Fibroblast of lung (primary cell): ENCODE data around the gene RBP4. TPM values are rescaled to one million over a fixed set of nuclear protein-coding genes. Genes with fewer than 3 reads are reported as not detected.

Source experiments
- DNase-seq, 2 donors: peaks; one replicate each; pipeline versions ENCODE4 v3.0.0 to v3.0.0-alpha.2; 2010; ENCODE audit warnings: low read depth in 2 of 2
- H2AFZ ChIP-seq: 2 replicates; pipeline ENCODE4 v1.5.1; 2012; ENCODE audit warnings: low read length, control low read depth, inconsistent platforms
- H3K27ac ChIP-seq: 2 replicates; pipeline ENCODE4 v1.5.1; 2011; ENCODE audit warnings: low read length, control low read depth; ENCODE audit not compliant: insufficient read depth
- H3K27me3 ChIP-seq: 2 replicates; pipeline ENCODE4 v1.5.1; 2011; ENCODE audit warnings: mild to moderate bottlenecking, low read length; ENCODE audit not compliant: control insufficient read depth, insufficient read depth
- H3K36me3 ChIP-seq: 2 replicates; pipeline ENCODE4 v1.5.1; 2011; ENCODE audit warnings: low read length; ENCODE audit not compliant: control insufficient read depth, insufficient read depth
- H3K4me1 ChIP-seq: 2 replicates; pipeline ENCODE4 v1.5.1; 2011; ENCODE audit warnings: low read length; ENCODE audit not compliant: control insufficient read depth, insufficient read depth; ENCODE audit errors: extremely low read depth
- H3K4me2 ChIP-seq: 2 replicates; pipeline ENCODE4 v1.5.1; 2011; ENCODE audit warnings: low read length, control low read depth; ENCODE audit not compliant: insufficient read depth; ENCODE audit errors: extremely low read depth
- H3K4me3 ChIP-seq, 4 experiments: fragments of 200-600 bp in 1 of 4; sonication (generic) in 1 of 4; replicated peaks in 1 of 4; 2 replicates each; pipeline ENCODE4 v1.5.1; 2011 to 2016; ENCODE audit warnings: low read length in 4 of 4, low read depth in 3 of 4, mild to moderate bottlenecking in 3 of 4, control low read depth in 2 of 4, inconsistent platforms in 1 of 4, mixed read lengths in 1 of 4; ENCODE audit not compliant: insufficient read depth in 1 of 4; ENCODE audit errors: control extremely low read depth in 1 of 4
- H3K79me2 ChIP-seq: 2 replicates; pipeline ENCODE4 v1.5.1; 2012; ENCODE audit warnings: mild to moderate bottlenecking, low read length, inconsistent platforms; ENCODE audit not compliant: control insufficient read depth, insufficient read depth
- H3K9ac ChIP-seq: 2 replicates; pipeline ENCODE4 v1.5.1; 2011; ENCODE audit warnings: mild to moderate bottlenecking, low read length, control low read depth; ENCODE audit not compliant: insufficient read depth
- H3K9me3 ChIP-seq: 2 replicates; pipeline ENCODE4 v1.5.1; 2012; ENCODE audit warnings: low read depth, low read length; ENCODE audit not compliant: control insufficient read depth, insufficient read depth
- H4K20me1 ChIP-seq: 2 replicates; pipeline ENCODE4 v1.5.1; 2011; ENCODE audit warnings: low read length; ENCODE audit not compliant: control insufficient read depth, insufficient read depth; ENCODE audit errors: extremely low read depth
- EZH2 ChIP-seq: IDR thresholded peaks from 2 replicates; pipeline ENCODE4 v1.5.1; 2012; ENCODE audit warnings: low read length, control low read depth, mild to moderate bottlenecking; ENCODE audit errors: missing control alignments
- polyA plus RNA-seq, 2 donors: library from polyadenylated mRNA; depleted of rRNA in 1 of 2; stranded (reverse) in 1 of 2; unstranded in 1 of 2; fragments of >200 nt; gene quantifications; 2 replicates each; pipeline ENCODE4 v1.2.1, GENCODE V29; 2011 to 2012; ENCODE audit warnings: missing spikeins in 1 of 2
- total RNA-seq: library from RNA; depleted of rRNA; stranded (reverse); fragments of >200 nt; gene quantifications from 2 replicates; pipeline ENCODE4 v1.2.1, GENCODE V29; 2014
- TF ChIP-seq, protein P1 (sequence below), 2 donors: IDR thresholded peaks in 1 of 2; conservative IDR thresholded peaks in 1 of 2; 1 replicate in 1 of 2; 2 replicates in 1 of 2; pipeline ENCODE4 v1.5.1; 2011 to 2012; ENCODE audit warnings: low read length in 2 of 2, control low read depth in 1 of 2, inconsistent platforms in 1 of 2, low read depth in 1 of 2, mild to moderate bottlenecking in 1 of 2

RBP4 gene
- total and polyA plus RNA-seq, 2 donors (not counting 1 experiment from before 2014, with no cell fraction given): 0.28 TPM; not detected in 1

DNA sequence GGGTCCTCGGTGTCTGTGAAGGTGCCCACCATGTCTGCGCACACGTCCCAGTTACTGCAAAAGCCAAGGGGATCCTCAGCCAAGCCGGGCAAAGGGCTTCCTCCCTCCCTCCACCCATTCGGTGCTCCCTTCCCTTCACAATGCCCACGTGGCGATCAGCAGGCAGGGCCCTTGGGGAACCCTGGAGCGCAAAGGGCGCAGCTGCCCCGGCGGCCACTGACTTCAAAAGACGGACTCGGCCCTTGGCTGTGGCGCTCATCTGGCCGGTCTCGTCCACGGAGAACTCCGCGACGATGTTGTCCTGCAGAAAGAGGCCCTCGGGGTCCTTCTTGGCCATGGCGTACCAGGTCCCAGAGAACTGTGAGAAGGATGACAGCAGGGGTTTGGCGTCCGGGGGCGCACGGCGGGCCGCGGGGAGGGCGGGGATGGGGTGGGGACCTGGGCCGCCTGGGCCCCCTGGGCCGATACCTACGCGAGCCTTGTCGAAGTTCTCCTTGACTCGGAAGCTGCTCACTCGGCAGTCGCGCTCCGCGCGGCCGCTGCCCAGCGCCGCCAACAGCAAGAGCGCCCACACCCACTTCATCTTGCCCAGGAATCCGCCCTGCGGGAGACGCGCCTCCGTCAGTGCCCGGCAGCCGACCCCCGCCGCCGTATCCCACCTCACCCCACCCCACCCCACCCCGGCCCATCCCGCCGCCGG, 439 bp downstream of the RBP4 start:
- H3K4me1 ChIP-seq: no peaks in the 10 kb centered on the region
- H3K27ac ChIP-seq: no peak overlapping the region
- no peak overlapping the region for H3K4me2 ChIP-seq
- TF ChIP-seq EZH2: no peak
- TF ChIP-seq, protein P1, sequence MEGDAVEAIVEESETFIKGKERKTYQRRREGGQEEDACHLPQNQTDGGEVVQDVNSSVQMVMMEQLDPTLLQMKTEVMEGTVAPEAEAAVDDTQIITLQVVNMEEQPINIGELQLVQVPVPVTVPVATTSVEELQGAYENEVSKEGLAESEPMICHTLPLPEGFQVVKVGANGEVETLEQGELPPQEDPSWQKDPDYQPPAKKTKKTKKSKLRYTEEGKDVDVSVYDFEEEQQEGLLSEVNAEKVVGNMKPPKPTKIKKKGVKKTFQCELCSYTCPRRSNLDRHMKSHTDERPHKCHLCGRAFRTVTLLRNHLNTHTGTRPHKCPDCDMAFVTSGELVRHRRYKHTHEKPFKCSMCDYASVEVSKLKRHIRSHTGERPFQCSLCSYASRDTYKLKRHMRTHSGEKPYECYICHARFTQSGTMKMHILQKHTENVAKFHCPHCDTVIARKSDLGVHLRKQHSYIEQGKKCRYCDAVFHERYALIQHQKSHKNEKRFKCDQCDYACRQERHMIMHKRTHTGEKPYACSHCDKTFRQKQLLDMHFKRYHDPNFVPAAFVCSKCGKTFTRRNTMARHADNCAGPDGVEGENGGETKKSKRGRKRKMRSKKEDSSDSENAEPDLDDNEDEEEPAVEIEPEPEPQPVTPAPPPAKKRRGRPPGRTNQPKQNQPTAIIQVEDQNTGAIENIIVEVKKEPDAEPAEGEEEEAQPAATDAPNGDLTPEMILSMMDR (conservative IDR thresholded peaks at IDR 0.05 in 1 of 2, IDR thresholded peaks at IDR 0.05 in 1 of 2; ENCODE audit: low read depth in 1 of 2, low read length in 2 of 2): no peak
- H3K9me3 ChIP-seq: no peaks in the 10 kb centered on the region
- peaks cover 32% of the 10 kb centered on the region for H3K27me3 ChIP-seq
- H3K79me2 ChIP-seq: no peaks in the 10 kb centered on the region
- no peak overlapping the region for H3K9ac ChIP-seq
- peak; percentile 33 to 64 for DNase-seq
- no peak overlapping the region for H2AFZ ChIP-seq
- no peaks in the 10 kb centered on the region for H3K36me3 ChIP-seq
- no peak overlapping the region for H3K4me3 ChIP-seq
- no peaks in the 10 kb centered on the region for H4K20me1 ChIP-seq

GRCh38 chr10:93599778-93600177, 1.3 kb downstream of the RBP4 start:
- no peaks in the 10 kb centered on the region for H3K4me1 ChIP-seq
- no peaks in the 10 kb centered on the region for H3K79me2 ChIP-seq
- DNase-seq: no peak
- no peak overlapping the region for H3K4me3 ChIP-seq
- no peak overlapping the region for H3K9ac ChIP-seq
- no peak overlapping the region for H2AFZ ChIP-seq
- no peak overlapping the region for H3K27ac ChIP-seq
- no peak overlapping the region for H3K4me2 ChIP-seq
- no peaks in the 10 kb centered on the region for H4K20me1 ChIP-seq
- no peaks in the 10 kb centered on the region for H3K9me3 ChIP-seq
- peaks cover 32% of the 10 kb centered on the region for H3K27me3 ChIP-seq
- H3K36me3 ChIP-seq: no peaks in the 10 kb centered on the region
- no peak for TF ChIP-seq EZH2
- TF ChIP-seq, protein P1 (conservative IDR thresholded peaks at IDR 0.05 in 1 of 2, IDR thresholded peaks at IDR 0.05 in 1 of 2; ENCODE audit: low read depth in 1 of 2, low read length in 2 of 2): no peak

- Histone ChIP-seq H3K27ac (no peak overlapping the region), H3K9ac (no peak overlapping the region), H3K79me2 (no peaks in the 10 kb centered on the region), H3K36me3 (no peaks in the 10 kb centered on the region), H3K27me3 (peaks cover 28% of the 10 kb centered on the region), H2AFZ (no peak overlapping the region), H4K20me1 (no peaks in the 10 kb centered on the region), H3K4me1 (no peaks in the 10 kb centered on the region), H3K4me2 (no peak overlapping the region), H3K9me3 (no peaks in the 10 kb centered on the region), H3K4me3 (no peak overlapping the region)
- DNase-seq: no peak
- no peak for TF ChIP-seq EZH2
- TF ChIP-seq, protein P1 (conservative IDR thresholded peaks at IDR 0.05 in 1 of 2, IDR thresholded peaks at IDR 0.05 in 1 of 2; ENCODE audit: low read depth in 1 of 2, low read length in 2 of 2): no peak
These were observed 1.7 kb downstream of the RBP4 start for GRCh38 chr10:93599335-93599734.
